Colonic mucosa (tissue), 4 donors: ENCODE results near the gene CACNA1A. TPM values are rescaled to one million over a fixed set of nuclear protein-coding genes. Genes with fewer than 3 reads are reported as not detected.

Experiments used
- DNase-seq: peaks from one replicate; pipeline ENCODE4 v3.0.0-alpha.2; 2020
- H3K27ac ChIP-seq: fragments of 200-600 bp; one replicate; pipeline ENCODE4 v1.8.0; 2021
- H3K27me3 ChIP-seq: fragments of 200-600 bp; one replicate; pipeline ENCODE4 v1.8.0; 2021
- H3K36me3 ChIP-seq: fragments of 200-600 bp; one replicate; pipeline ENCODE4 v1.8.0; 2021
- H3K4me1 ChIP-seq: fragments of 200-600 bp; one replicate; pipeline ENCODE4 v1.8.0; 2021; ENCODE audit warnings: mild to moderate bottlenecking
- H3K4me3 ChIP-seq: fragments of 200-600 bp; one replicate; pipeline ENCODE4 v1.8.0; 2021
- H3K9ac ChIP-seq, 2 donors: one replicate each; pipeline ENCODE4 v1.7.0; 2013; ENCODE audit warnings: control low read depth in 2 of 2, low read depth in 2 of 2, low read length in 2 of 2
- H3K9me3 ChIP-seq: fragments of 200-600 bp; one replicate; pipeline ENCODE4 v1.8.0; 2021
- intact Hi-C: fragments of 100-400 bp; cut with DNase I; formaldehyde crosslinking; loops from one replicate; pipeline ENCODE4 v1.14.1; 2022
- total RNA-seq, 2 donors: library from RNA; stranded (reverse); fragmentation: NEBNext Ultra II Directional in 1 of 2; extraction: Animal tissue kit (Norgen Biotek cat#: 25700) in 1 of 2; gene quantifications; one replicate each; pipeline ENCODE4 v1.2.1, GENCODE V29; 2021
- TF ChIP-seq, protein P1 (sequence below): fragments of 200-600 bp; IDR thresholded peaks from one replicate; pipeline ENCODE4 v1.8.0; 2022; ENCODE audit warnings: antibody characterized with exemption, mild to moderate bottlenecking
- donor health status: healthy.
- donor health status: DM: no; HTN: no; CAD: no.
- donor health status: DM: no; HTN: no; CAD: no.

The CACNA1A gene
- total RNA-seq, 2 donors from 2014 or later: 4.9 to 6.1 TPM

DNA sequence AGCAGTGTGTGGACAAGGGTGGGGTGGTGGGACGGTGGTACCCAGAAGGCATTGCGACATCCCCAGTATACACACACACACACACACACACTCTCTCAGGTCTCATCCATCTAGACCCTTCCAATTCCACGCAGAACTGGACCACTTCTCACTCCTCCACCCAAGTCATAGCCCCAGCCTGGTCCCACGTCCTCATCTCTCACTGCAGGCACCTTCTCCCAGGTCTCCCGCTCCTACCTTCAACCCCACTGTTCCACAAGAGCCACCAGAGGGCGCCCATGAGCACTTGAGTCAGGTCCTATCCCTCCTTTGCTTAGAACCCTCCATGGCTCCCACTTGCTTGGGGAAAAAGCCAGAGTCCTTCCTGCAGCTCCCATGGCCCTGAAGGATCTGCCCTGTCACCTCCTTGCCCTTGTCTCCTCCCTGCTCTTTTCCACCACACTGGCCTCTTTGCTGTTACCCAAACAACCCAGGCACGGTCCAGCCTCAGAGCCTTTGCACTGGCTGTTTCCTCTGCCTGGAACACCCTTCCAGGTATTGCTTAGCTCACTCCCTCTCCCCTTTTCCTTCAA, 293.4 kb downstream of the CACNA1A start:
- Histone ChIP-seq H3K4me3 (no peak overlapping the region), H3K9me3 (no peaks in the 10 kb centered on the region), H3K27ac (no peak overlapping the region), H3K27me3 (no peaks in the 10 kb centered on the region), H3K9ac (no peak overlapping the region), H3K4me1 (no peaks in the 10 kb centered on the region), H3K36me3 (no peaks in the 10 kb centered on the region)
- TF ChIP-seq, protein P1, sequence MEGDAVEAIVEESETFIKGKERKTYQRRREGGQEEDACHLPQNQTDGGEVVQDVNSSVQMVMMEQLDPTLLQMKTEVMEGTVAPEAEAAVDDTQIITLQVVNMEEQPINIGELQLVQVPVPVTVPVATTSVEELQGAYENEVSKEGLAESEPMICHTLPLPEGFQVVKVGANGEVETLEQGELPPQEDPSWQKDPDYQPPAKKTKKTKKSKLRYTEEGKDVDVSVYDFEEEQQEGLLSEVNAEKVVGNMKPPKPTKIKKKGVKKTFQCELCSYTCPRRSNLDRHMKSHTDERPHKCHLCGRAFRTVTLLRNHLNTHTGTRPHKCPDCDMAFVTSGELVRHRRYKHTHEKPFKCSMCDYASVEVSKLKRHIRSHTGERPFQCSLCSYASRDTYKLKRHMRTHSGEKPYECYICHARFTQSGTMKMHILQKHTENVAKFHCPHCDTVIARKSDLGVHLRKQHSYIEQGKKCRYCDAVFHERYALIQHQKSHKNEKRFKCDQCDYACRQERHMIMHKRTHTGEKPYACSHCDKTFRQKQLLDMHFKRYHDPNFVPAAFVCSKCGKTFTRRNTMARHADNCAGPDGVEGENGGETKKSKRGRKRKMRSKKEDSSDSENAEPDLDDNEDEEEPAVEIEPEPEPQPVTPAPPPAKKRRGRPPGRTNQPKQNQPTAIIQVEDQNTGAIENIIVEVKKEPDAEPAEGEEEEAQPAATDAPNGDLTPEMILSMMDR: peak; percentile 51
- peak; percentile 79 for DNase-seq
- intact Hi-C loops: no loop called here

DNA sequence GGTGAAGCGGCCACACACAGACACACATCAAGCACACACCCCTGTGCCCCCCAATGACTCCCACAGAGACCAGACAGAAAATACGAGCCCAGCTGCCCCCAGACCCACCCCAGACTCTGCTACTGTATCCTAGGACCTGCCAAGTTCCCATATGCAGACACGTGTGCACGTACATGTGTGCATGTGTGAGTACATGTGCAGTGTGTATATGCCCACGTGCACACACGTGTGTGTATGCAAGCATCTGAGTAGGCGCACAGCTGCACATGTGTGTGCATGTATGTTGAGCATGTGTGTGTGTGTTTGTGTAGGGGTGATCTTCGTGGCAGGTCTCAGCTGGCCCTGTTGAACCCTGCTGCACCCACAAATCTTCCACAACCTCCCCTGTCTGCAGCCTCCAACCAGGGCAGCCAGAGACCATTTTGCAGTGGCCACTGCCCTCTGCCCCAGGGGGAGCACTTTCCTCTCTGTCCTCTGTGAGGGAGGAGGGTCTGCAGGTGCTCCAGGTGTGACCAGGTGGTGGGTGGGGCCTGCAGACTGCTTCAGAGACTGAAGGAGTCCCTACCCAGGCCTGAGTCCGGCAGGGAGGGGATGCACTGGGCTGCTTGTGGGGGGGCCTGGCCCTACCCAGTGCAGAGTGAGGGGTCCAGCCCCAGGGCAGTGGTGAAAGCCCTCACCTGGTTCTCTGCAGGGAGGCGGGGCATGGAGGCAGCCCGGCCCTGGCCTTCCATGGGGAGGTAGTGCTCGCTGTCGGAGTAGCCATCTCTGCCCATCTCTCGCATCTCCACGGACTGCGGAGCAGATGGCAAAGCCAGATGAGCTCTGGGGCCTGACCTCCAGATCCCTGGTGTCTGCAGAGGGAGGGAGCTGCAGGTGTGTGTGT, 294.6 kb downstream of the CACNA1A start:
- intact Hi-C loops: no loop called here
- Histone ChIP-seq H3K4me3 (no peak overlapping the region), H3K27ac (no peak overlapping the region), H3K27me3 (no peaks in the 10 kb centered on the region), H3K9ac (no peak overlapping the region), H3K4me1 (no peaks in the 10 kb centered on the region), H3K36me3 (no peaks in the 10 kb centered on the region), H3K9me3 (no peaks in the 10 kb centered on the region)
- no peak for DNase-seq
- TF ChIP-seq, protein P1: no peak

DNA sequence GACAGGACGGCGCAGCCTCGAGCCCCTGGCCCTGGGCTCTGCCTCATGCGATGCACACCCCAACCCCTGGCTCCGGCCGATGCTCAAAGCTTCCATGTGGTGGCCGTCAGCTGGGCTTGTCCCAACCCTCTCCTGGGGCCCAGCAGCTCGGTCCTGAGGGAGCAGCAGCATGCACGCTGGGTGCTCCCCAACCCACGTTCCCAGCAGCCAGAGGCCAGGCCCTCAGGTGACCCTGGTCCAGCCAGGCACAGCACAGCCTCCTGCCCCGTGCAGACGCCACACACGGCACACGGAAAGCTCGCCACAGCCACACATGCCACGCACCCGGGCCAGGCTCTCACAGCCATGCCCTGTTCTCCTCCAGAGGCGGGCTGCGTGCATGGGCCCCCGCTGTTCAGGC, 295.3 kb downstream of the CACNA1A start:
- TF ChIP-seq, protein P1: no peak
- no peaks in the 10 kb centered on the region for H3K36me3 ChIP-seq
- intact Hi-C loops: no loop called here
- no peak overlapping the region for H3K4me3 ChIP-seq
- DNase-seq: no peak
- no peak overlapping the region for H3K27ac ChIP-seq
- H3K4me1 ChIP-seq: no peaks in the 10 kb centered on the region
- no peak overlapping the region for H3K9ac ChIP-seq
- H3K27me3 ChIP-seq: no peaks in the 10 kb centered on the region
- H3K9me3 ChIP-seq: no peaks in the 10 kb centered on the region

DNA sequence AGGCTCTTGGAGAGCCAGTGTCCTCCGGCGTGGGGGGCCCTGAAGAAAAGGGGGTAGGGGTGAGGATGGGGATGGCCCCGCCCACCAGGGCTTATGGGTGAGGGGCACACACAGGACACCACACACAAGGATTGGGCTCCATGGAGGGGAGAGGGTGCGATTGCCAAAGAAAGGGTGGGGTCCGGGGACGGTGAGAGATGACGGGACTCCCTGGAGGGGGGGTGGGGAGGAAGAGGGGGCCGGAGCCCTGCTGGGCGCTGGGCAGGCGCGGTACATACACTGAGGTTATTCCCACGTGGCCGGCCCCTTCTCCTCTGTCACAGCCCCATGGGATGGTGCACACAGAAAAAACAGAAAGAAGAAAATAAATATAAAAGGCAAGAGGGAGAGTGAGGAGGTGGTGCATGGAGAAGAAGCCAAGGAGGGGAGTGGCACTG, 295.9 kb downstream of the CACNA1A start:
- no peaks in the 10 kb centered on the region for H3K27me3 ChIP-seq
- no peak overlapping the region for H3K4me3 ChIP-seq
- intact Hi-C loops: no loop called here
- no peaks in the 10 kb centered on the region for H3K4me1 ChIP-seq
- no peak overlapping the region for H3K27ac ChIP-seq
- no peaks in the 10 kb centered on the region for H3K9me3 ChIP-seq
- no peak overlapping the region for H3K9ac ChIP-seq
- no peak for DNase-seq
- H3K36me3 ChIP-seq: no peaks in the 10 kb centered on the region
- TF ChIP-seq, protein P1: no peak

DNA sequence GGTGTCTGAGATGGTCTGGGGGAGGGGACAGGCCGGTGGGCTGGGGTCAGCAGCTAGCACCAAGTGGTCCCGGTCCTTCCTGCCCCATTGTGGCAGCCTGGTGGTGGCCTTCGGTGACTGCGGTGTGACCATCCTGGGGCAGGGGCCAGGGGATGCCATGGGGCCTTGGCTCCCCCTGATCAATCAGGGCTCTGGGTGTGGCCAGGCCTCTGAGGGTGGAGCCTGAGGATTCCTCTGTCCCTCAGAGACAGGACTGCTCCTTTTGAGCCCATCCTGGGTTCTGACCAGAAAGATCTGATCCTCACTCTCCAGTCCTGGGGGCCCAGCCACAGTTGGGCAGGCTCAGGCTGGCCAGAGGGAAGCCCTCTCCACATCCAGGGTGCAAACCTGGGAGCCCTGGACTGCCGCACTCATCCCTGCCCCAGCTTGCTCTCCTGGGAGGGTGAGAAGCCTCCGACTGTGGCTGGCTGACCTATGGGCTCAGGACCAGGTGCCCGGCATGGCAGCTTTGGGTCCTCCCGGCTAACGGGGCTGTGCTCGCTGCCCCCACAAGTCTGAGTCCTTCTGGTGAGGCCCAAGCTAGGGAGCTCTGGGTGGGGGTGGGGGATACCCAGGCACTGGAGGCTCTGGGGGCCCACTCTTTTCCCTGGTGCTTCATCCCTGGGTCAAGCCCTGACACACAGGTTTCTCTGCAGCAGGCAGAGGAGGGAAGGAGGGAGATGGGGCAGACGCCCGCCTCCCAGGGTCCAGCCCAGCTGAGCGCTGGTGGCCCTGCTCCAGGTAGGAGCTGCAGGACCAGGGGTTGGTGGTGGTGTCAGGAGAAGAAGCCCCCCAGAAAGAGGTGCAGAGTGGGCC, 296.6 kb downstream of the CACNA1A start:
- no peak overlapping the region for H3K27ac ChIP-seq
- DNase-seq: no peak
- intact Hi-C loops: no loop called here

More for the DNA sequence above, 296.6 kb downstream of the CACNA1A start:
- H3K27me3 ChIP-seq: no peaks in the 10 kb centered on the region
- no peak overlapping the region for H3K4me3 ChIP-seq
- TF ChIP-seq, protein P1: no peak
- H3K36me3 ChIP-seq: no peaks in the 10 kb centered on the region
- no peaks in the 10 kb centered on the region for H3K9me3 ChIP-seq
- no peaks in the 10 kb centered on the region for H3K4me1 ChIP-seq
- no peak overlapping the region for H3K9ac ChIP-seq
